ENCODE results near the gene COPS9. TPM values are rescaled to one million over a fixed set of nuclear protein-coding genes. Genes with fewer than 3 reads are reported as not detected.

Gene COPS9
- total RNA-seq, 2 donors from 2014 or later = 170 to 184 TPM

DNA sequence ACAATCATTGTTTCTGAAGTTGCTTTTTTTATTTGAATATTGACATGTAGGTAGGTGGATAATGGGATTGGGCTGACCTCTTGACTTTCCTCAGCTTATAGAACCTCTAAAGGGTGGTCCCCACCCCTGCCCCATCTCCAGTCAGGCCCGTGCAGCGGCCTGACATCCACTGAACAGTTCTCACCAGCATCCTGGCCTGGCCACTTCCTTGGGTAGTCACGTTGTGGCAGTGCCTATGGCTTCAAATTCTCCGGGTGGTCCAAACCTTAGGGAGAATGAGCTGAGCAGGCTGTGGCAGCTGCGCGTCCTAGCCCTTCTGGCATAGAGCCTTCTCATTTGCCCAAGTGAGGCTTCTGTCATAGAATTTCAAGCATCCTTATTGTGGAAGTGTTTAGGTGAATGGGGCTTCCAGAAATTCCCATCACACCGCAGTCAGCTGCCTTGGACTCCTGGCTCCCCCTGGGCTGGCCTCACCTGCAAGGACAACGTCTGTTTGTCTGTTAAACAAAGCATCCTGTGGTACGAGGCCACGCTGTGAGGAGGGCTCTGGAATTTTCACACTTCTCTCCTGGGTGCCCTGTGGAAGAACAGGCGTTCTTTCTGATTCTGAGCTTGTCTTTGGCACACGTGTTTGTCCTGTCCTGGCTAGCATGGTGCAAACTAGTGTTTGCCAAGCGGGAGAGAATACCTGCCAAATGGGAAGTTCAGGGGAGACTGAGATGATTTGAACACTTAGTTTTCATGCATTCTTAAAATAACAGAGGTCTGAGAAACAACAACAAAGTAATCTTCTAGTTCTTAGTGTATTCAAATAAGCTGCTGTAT is 36.2 kb upstream of the COPS9 start:
- Histone ChIP-seq H3K36me3 (replicated peaks in 1 of 2; ENCODE audit: insufficient read depth in 1 of 2, low read depth in 2 of 2) (no peaks in the 10 kb centered on the region), H3K9me3 (no peaks in the 10 kb centered on the region), H3K27me3 (no peaks in the 10 kb centered on the region), H3K27ac (no peak overlapping the region), H3K4me3 (no peak overlapping the region), H3K4me1 (no peaks in the 10 kb centered on the region)
- DNase-seq = no peak
- ATAC-seq = no peak
- intact Hi-C loops (cut with DNase I) = no loop called here
- 54 to 63% methylated on average over 11 to 13 of the region's 13 CpGs for WGBS, 2 donors
- TF ChIP-seq POLR2A (IDR thresholded peaks at IDR 0.05) = no peak
- TF ChIP-seq, protein P1, sequence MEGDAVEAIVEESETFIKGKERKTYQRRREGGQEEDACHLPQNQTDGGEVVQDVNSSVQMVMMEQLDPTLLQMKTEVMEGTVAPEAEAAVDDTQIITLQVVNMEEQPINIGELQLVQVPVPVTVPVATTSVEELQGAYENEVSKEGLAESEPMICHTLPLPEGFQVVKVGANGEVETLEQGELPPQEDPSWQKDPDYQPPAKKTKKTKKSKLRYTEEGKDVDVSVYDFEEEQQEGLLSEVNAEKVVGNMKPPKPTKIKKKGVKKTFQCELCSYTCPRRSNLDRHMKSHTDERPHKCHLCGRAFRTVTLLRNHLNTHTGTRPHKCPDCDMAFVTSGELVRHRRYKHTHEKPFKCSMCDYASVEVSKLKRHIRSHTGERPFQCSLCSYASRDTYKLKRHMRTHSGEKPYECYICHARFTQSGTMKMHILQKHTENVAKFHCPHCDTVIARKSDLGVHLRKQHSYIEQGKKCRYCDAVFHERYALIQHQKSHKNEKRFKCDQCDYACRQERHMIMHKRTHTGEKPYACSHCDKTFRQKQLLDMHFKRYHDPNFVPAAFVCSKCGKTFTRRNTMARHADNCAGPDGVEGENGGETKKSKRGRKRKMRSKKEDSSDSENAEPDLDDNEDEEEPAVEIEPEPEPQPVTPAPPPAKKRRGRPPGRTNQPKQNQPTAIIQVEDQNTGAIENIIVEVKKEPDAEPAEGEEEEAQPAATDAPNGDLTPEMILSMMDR (IDR thresholded peaks at IDR 0.05) = no peak

DNA sequence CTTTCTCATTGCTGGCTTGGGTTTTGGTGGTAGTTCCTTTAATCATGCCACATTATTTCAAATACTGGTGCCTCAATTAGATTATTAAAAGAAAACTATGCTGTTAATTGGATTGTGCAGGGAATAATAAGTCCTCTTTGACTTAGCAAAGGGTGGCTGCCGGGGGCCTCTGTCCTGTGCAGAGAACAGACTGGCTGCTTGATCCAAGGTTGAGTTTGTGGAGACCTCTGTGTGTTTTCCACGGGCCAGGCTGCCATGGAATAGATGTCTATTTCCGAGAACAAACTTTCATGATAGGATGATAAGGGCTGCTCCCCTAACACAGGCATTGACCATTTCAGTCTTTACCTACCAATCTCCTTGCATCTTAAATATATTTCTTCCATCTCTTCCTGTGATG is 34.8 kb upstream of the COPS9 start:
- no peak for ATAC-seq
- Histone ChIP-seq H3K4me1 (no peaks in the 10 kb centered on the region), H3K9me3 (no peaks in the 10 kb centered on the region), H3K27me3 (no peaks in the 10 kb centered on the region), H3K4me3 (no peak overlapping the region), H3K36me3 (replicated peaks in 1 of 2; ENCODE audit: insufficient read depth in 1 of 2, low read depth in 2 of 2) (no peaks in the 10 kb centered on the region), H3K27ac (no peak overlapping the region)
- DNase-seq = no peak
- WGBS, 2 donors = 66 to 68% methylated on average over 3 of the region's 3 CpGs
- TF ChIP-seq, protein P1 (IDR thresholded peaks at IDR 0.05) = no peak
- no peak for TF ChIP-seq POLR2A (IDR thresholded peaks at IDR 0.05)
- intact Hi-C loops (cut with DNase I) = no loop called here

DNA sequence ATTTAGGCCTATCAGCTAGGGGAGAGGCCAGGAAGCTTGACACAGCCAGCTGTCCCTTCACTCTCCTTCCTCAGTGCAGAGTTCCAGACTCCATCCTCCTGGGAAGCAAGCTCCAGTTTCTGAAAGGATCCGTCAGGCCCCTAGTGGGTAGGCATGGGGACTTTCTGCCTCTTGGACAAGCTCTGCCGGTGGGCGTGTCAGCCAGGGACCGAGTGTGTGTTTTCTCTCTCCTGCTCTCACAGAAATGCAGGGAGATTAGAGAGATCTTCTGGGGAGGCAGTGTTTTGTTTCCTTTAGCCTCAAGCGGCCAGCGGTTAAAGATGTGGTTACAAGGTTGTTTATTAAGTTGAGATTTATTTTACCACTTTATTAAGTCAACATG is 34.2 kb upstream of the COPS9 start:
- H3K4me1 ChIP-seq = no peaks in the 10 kb centered on the region
- no peaks in the 10 kb centered on the region for H3K9me3 ChIP-seq
- DNase-seq = no peak
- intact Hi-C loops (cut with DNase I) = no loop called here
- H3K27me3 ChIP-seq = no peaks in the 10 kb centered on the region
- H3K4me3 ChIP-seq = no peak overlapping the region
- ATAC-seq = no peak
- TF ChIP-seq, protein P1 (IDR thresholded peaks at IDR 0.05) = no peak
- TF ChIP-seq POLR2A (IDR thresholded peaks at IDR 0.05) = no peak
- no peaks in the 10 kb centered on the region for H3K36me3 ChIP-seq (replicated peaks in 1 of 2; ENCODE audit: insufficient read depth in 1 of 2, low read depth in 2 of 2)
- WGBS, 2 donors = 34 to 49% methylated on average over 3 to 6 of the region's 6 CpGs
- no peak overlapping the region for H3K27ac ChIP-seq

DNA sequence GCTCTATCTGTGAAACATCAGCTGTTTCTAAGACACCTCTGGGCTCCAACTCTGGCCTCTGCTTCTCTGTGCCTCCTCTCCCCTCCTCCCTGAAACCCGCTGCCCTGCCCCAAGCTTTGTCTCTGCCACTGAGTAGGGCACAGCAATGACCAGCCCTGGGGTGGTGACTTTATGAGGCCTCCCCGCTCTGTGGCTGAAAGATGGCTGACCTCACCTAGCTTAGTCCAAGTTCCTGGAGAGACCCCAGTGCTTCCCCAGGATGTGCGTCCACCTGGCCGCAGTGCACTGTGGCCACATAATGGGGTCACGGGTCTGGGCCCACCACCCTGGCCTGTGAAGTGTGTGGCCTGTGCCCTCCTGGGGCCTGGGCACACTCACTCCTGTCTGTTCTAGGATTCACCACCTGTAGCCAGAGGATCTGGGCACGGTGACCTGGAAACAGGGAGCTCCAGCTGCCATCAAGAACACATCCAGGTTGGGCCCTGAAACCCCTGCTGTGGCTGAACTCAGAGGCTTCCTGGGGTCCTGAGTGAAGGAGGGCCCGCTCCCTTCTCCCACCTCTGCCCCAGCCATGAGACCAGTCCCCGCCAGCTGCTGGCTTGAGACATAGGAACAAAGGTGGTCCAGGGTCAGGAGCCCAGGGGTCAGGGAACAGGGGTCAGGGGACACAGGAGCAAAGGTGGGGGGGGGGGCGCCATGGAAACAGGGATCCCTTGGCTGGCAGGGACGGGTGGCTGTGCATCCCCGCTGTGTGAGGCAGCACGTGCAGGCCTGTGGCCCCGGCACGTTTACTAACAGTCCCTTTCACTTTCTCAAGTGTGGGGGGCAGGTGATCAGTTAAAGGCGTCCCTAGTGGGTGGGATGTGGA is 33.6 kb upstream of the COPS9 start:
- Histone ChIP-seq H3K4me1 (no peaks in the 10 kb centered on the region), H3K27ac (no peak overlapping the region), H3K27me3 (no peaks in the 10 kb centered on the region), H3K4me3 (no peak overlapping the region), H3K9me3 (no peaks in the 10 kb centered on the region), H3K36me3 (replicated peaks in 1 of 2; ENCODE audit: insufficient read depth in 1 of 2, low read depth in 2 of 2) (no peaks in the 10 kb centered on the region)
- no peak for DNase-seq
- TF ChIP-seq POLR2A (IDR thresholded peaks at IDR 0.05) = no peak
- TF ChIP-seq, protein P1 (IDR thresholded peaks at IDR 0.05) = no peak
- WGBS, 2 donors = 73 to 75% methylated on average over 5 to 15 of the region's 15 CpGs
- intact Hi-C loops (cut with DNase I) = no loop called here
- ATAC-seq = no peak

All from body of pancreas (tissue), 4 donors.